Neural progenitor cell (in vitro differentiated cells): Measurements from ENCODE around the gene ASIC2. TPM values are rescaled to one million over a fixed set of nuclear protein-coding genes. Genes with fewer than 3 reads are reported as not detected.

Experiments used
- DNase-seq: peaks from one replicate; pipeline ENCODE4 v3.0.0-alpha.2; 2016; ENCODE audit warnings: low spot score
- H2AFZ ChIP-seq: fragments of 200-600 bp; sonication (generic); replicated peaks from 2 replicates; pipeline ENCODE4 v1.6.1; 2016; ENCODE audit warnings: antibody characterized with exemption
- H3F3A ChIP-seq: fragments of 200-600 bp; sonication (generic); 2 replicates; pipeline ENCODE4 v1.6.1; 2016; ENCODE audit warnings: antibody characterized with exemption, low read depth
- H3K27ac ChIP-seq: fragments of 200-600 bp; sonication (generic); 2 replicates; pipeline ENCODE4 v1.5.1; 2016; ENCODE audit warnings: mild to moderate bottlenecking
- H3K27me3 ChIP-seq: fragments of 200-600 bp; sonication (generic); 2 replicates; pipeline ENCODE4 v1.6.1; 2016; ENCODE audit warnings: mild to moderate bottlenecking, moderate library complexity
- H3K36me3 ChIP-seq: fragments of 200-600 bp; sonication (generic); 2 replicates; pipeline ENCODE4 v1.5.1; 2016
- H3K4me1 ChIP-seq: fragments of 200-600 bp; sonication (generic); 2 replicates; pipeline ENCODE4 v1.6.1; 2016; ENCODE audit warnings: mixed run types
- H3K4me2 ChIP-seq: fragments of 200-600 bp; sonication (generic); 2 replicates; pipeline ENCODE4 v1.6.1; 2016
- H3K4me3 ChIP-seq: fragments of 200-600 bp; sonication (generic); 2 replicates; pipeline ENCODE4 v1.5.1; 2016
- H3K79me2 ChIP-seq: fragments of 200-600 bp; sonication (generic); 2 replicates; pipeline ENCODE4 v1.6.1; 2016; ENCODE audit warnings: low read depth
- H3K9ac ChIP-seq: fragments of 200-600 bp; sonication (generic); 2 replicates; pipeline ENCODE4 v1.6.1; 2016
- H3K9me3 ChIP-seq: fragments of 200-600 bp; sonication (generic); 2 replicates; pipeline ENCODE4 v1.5.1; 2016; ENCODE audit warnings: low read depth
- H4K20me1 ChIP-seq: fragments of 200-600 bp; sonication (generic); 2 replicates; pipeline ENCODE4 v1.6.1; 2016; ENCODE audit warnings: low read depth
- H3K27ac Mint-ChIP-seq: 3 replicates; pipeline ENCODE4 v1.8.0; 2021; ENCODE audit warnings: mixed read lengths
- H3K27me3 Mint-ChIP-seq: 2 replicates; pipeline ENCODE4 v1.8.0; 2022; ENCODE audit warnings: low read depth, mild to moderate bottlenecking, inconsistent platforms, moderate library complexity, mixed read lengths; ENCODE audit not compliant: insufficient read depth
- H3K36me3 Mint-ChIP-seq: 3 replicates; pipeline ENCODE4 v1.8.0; 2021; ENCODE audit warnings: mixed read lengths
- H3K4me1 Mint-ChIP-seq: 3 replicates; pipeline ENCODE4 v1.8.0; 2021; ENCODE audit warnings: mixed read lengths
- H3K4me3 Mint-ChIP-seq: 3 replicates; pipeline ENCODE4 v1.8.0; 2021; ENCODE audit warnings: mild to moderate bottlenecking, moderate library complexity, mixed read lengths
- H3K9me3 Mint-ChIP-seq: 3 replicates; pipeline ENCODE4 v1.8.0; 2020; ENCODE audit warnings: mixed read lengths
- CTCF ChIP-seq: fragments of 200-600 bp; sonication (generic); IDR thresholded peaks from 2 replicates; pipeline ENCODE4 v1.5.1; 2017; ENCODE audit warnings: antibody characterized with exemption, mild to moderate bottlenecking
- EZH2 ChIP-seq: fragments of 200-600 bp; sonication (generic); IDR thresholded peaks from 2 replicates; pipeline ENCODE4 v1.6.1; 2017; ENCODE audit warnings: antibody characterized with exemption, mild to moderate bottlenecking, moderate library complexity
- EZH2phosphoT487 ChIP-seq: fragments of 200-600 bp; sonication (generic); IDR thresholded peaks from 2 replicates; pipeline ENCODE4 v1.6.1; 2017; ENCODE audit warnings: antibody characterized with exemption
- total RNA-seq: library from RNA; depleted of rRNA; stranded (reverse); fragments of >200 nt; gene quantifications from 2 replicates; pipeline ENCODE4 v1.2.3, GENCODE V29; 2015; ENCODE audit warnings: low replicate concordance

Gene ASIC2
- total RNA-seq, 1 donor from 2014 or later, result 2.3 TPM

- Histone ChIP-seq H3K4me1 (no peaks in the 10 kb centered on the region), H3K9ac (no peak overlapping the region), H2AFZ (no peak overlapping the region), H3K4me2 (no peak overlapping the region), H4K20me1 (no peaks in the 10 kb centered on the region), H3F3A (peaks cover 7% of the 10 kb centered on the region), H3K9me3 (no peaks in the 10 kb centered on the region), H3K36me3 (no peaks in the 10 kb centered on the region), H3K27ac (no peak overlapping the region), H3K79me2 (no peaks in the 10 kb centered on the region), H3K4me3 (no peak overlapping the region), H3K27me3 (peaks cover 76% of the 10 kb centered on the region)
- Mint-ChIP-seq H3K4me3 (no peak overlapping the region), H3K27ac (no peak overlapping the region), H3K4me1 (peaks cover 3% of the 10 kb centered on the region), H3K27me3 (peaks cover 8% of the 10 kb centered on the region), H3K36me3 (no peaks in the 10 kb centered on the region), H3K9me3 (no peaks in the 10 kb centered on the region)
- TF ChIP-seq EZH2phosphoT487 (no peak), CTCF (no peak), EZH2 (no peak)
- DNase-seq, result no peak
Observed at GRCh38 chr17:33198954-33199353, 94.1 kb downstream of the ASIC2 start.

GRCh38 chr17:33197342-33197741 lies 95.8 kb downstream of the ASIC2 start:
- no peak for DNase-seq
- no peak overlapping the region for H3K4me2 ChIP-seq
- Mint-ChIP-seq H3K4me3 (no peak overlapping the region), H3K4me1 (peaks cover 3% of the 10 kb centered on the region), H3K9me3 (no peaks in the 10 kb centered on the region), H3K36me3 (no peaks in the 10 kb centered on the region), H3K27me3 (peaks cover 6% of the 10 kb centered on the region), H3K27ac (no peak overlapping the region)
- H3K4me3 ChIP-seq, result no peak overlapping the region
- H3K27me3 ChIP-seq, result peaks cover 73% of the 10 kb centered on the region
- no peaks in the 10 kb centered on the region for H3K79me2 ChIP-seq
- no peak overlapping the region for H2AFZ ChIP-seq
- no peak overlapping the region for H3K27ac ChIP-seq
- TF ChIP-seq EZH2 (no peak), EZH2phosphoT487 (no peak), CTCF (no peak)
- H3K36me3 ChIP-seq, result no peaks in the 10 kb centered on the region
- H3K9ac ChIP-seq, result no peak overlapping the region
- no peaks in the 10 kb centered on the region for H4K20me1 ChIP-seq
- peaks cover 15% of the 10 kb centered on the region for H3K4me1 ChIP-seq
- no peaks in the 10 kb centered on the region for H3K9me3 ChIP-seq
- peaks cover 19% of the 10 kb centered on the region for H3F3A ChIP-seq

GRCh38 chr17:33196883-33197282 lies 96.2 kb downstream of the ASIC2 start:
- Mint-ChIP-seq H3K9me3 (no peaks in the 10 kb centered on the region), H3K27me3 (peaks cover 6% of the 10 kb centered on the region), H3K36me3 (no peaks in the 10 kb centered on the region), H3K4me3 (no peak overlapping the region), H3K27ac (no peak overlapping the region), H3K4me1 (no peaks in the 10 kb centered on the region)
- Histone ChIP-seq H4K20me1 (no peaks in the 10 kb centered on the region), H3F3A (peaks cover 19% of the 10 kb centered on the region), H3K79me2 (no peaks in the 10 kb centered on the region), H3K9ac (no peak overlapping the region), H2AFZ (no peak overlapping the region), H3K27ac (no peak overlapping the region), H3K4me3 (no peak overlapping the region), H3K9me3 (no peaks in the 10 kb centered on the region), H3K27me3 (peaks cover 73% of the 10 kb centered on the region), H3K36me3 (no peaks in the 10 kb centered on the region), H3K4me2 (no peak overlapping the region), H3K4me1 (peaks cover 17% of the 10 kb centered on the region)
- TF ChIP-seq CTCF (no peak), EZH2phosphoT487 (no peak), EZH2 (no peak)
- DNase-seq, result no peak
